HG03280 (cell line): Measurements from ENCODE around the gene PSIP1.
"Not testable (repeated sequence)": the region's sequence is repeated elsewhere in the genome, so short reads cannot be mapped to it uniquely, and the experiment has no call there.

Source experiments
- ATAC-seq: cut with Tn5 transposase; IDR thresholded peaks from one replicate; pipeline ENCODE4 v1.9.1; 2021; ENCODE audit warnings: mild to moderate bottlenecking, moderate library complexity; ENCODE audit not compliant: unreplicated experiment

The PSIP1 gene

DNA sequence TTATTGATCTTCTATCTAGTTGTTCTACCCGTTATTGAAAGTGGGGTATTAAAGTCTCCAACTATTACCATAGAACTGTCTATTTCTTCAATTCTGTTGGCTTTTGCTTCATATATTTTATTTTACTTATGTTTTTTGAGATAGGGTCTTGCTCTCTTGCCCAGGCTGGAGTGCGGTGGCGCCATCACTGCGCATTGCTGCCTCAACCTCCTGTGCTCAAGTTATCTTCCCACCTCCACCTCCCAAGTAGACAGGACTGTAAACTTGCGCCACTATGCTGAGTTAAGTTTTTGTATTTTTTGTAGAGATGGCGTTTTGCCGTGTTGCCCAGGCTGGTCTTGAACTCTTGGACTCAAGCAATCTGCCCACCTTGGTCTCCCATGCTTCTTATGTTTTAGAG is 71.9 kb downstream of the PSIP1 start:
- ATAC-seq = no peak

DNA sequence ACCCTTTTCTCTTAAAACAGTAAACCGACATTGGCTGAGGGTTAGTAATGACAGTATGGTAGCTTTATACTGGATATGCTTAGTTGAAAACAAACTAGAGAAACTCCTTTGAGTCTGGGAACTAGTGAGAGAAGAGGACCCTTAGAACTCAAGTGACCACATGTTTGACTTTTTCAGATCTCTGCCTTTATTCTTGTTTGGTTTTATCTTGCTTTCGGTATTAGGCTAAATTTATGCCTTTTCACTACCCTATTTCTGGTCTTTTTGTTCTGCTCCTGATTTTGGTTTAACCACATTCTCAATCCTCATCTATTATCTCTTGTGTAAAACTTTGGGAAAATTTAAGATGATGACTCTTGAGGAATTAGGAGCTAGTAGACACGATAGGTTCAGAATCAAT is 77.1 kb downstream of the PSIP1 start:
- ATAC-seq = peak; percentile 48

DNA sequence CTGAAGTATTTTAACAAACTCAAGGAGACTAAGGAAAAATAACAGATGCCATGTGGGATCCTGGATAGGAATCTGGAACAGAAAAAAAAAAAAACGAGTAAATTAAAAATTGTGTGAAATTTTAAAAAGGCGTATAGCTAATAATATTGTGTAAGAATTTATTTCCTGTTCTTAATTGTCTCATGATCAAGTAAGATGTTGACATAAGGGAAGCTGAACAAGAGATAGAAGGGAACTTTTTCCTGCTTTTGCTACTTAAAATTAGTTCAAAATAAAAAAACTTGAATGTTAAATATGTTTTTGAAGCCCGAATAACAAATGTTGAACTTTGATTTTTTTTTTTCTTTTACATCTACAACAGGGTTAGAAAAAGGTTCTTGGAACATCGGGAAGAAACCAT is 77.6 kb downstream of the PSIP1 start:
- ATAC-seq = no peak

DNA sequence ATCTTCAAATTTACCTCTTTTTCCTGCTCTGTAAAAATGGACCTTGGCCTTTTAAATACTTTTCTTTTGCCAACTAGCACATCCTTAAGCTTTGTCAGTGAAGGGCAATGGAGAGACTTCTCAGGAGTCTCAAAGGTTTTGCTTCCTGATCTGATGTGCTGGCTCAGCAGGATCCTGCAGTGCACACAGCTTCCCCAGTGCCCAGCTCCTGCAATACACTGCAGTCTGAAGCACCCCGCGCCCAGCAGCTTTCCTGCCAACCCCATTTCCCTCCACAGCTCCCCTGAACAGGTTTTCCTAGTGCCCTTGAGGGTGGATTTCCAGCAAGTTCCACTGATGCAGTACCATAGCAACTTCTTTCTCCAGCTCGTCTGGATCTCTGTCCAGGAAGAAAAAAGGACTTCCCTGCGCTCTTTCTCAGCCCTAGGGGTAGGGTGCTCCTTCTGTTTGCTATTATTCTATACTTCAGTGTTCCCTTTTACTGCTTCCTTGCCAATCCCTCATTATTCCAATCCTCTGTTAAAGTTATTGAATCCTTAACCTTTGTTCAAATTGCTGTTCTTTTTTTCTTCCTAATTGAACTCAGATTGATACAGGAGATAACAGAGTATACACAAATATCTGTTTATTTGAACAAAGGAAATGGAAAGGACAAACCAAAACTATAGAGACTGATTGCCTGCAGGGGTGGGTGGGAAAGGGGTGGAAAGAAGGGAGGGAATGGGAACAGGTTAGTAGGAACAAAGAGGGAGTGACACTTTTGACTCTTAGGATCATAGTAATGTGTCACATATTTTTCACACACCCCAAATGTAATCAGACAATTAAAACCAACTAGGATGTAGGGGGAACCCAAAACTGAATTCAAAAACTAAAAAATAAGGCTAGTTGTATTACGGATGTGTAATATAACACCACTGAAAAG is 79.6 kb downstream of the PSIP1 start:
- no peak for ATAC-seq

DNA sequence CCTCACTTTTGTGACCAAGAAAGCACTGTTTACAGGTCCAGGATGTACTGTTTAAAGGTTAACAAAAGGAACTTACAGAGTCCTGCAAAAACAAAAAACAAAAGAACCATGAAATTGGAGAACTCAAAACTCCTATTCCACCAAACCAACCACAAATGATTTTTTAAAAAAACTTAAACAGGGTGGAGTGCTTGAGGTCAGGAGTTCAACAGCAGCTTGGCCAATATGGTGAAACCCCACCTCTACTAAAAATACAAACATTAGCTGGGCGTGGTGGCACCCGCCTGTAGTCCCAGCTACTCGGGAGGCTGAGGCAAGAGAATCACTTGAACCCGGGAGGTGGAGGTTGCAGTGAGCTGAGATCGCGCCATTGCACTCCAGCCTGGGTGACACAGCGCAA is 83.1 kb downstream of the PSIP1 start:
- ATAC-seq = not testable (repeated sequence)

- peak; percentile 29 for ATAC-seq
Measured at GRCh38 chr9:15426019-15426418, 84.8 kb downstream of the PSIP1 start.

GRCh38 chr9:15423231-15423985 is 87.4 kb downstream of the PSIP1 start:
- ATAC-seq = no peak

GRCh38 chr9:15422372-15423230 is 88.2 kb downstream of the PSIP1 start, which contains the start of gene SNAPC3:
SNAPC3 (plus strand) TSS chr9:15422876; CDS start chr9:15422880, 4 bp downstream.
- ATAC-seq = peak; percentile 97

GRCh38 chr9:15421990-15422371 is 88.8 kb downstream of the PSIP1 start:
- no peak for ATAC-seq

GRCh38 chr9:15421532-15421931 is 89.2 kb downstream of the PSIP1 start:
- no peak for ATAC-seq

GRCh38 chr9:15420796-15421195 is 90.0 kb downstream of the PSIP1 start:
- no peak for ATAC-seq

DNA sequence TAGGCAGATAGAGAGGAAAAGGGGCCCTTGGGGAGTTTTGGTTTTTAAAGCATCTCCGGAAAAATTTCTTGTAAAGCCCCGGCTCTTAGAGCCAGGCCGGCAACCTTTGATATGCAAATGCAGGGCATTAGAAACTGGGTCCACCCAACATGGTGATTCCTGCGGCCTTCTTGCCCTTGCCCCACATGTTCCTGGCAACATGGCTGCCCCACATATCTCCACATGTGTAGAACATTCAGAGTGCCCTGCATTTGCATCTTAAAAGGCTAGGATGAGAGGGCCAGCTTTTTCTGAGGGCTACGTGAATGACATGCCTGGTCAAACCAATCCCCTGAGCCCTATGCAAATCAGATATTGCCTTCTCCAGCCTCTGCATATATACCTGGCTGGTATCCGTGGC is 93.1 kb downstream of the PSIP1 start:
- no peak for ATAC-seq

DNA sequence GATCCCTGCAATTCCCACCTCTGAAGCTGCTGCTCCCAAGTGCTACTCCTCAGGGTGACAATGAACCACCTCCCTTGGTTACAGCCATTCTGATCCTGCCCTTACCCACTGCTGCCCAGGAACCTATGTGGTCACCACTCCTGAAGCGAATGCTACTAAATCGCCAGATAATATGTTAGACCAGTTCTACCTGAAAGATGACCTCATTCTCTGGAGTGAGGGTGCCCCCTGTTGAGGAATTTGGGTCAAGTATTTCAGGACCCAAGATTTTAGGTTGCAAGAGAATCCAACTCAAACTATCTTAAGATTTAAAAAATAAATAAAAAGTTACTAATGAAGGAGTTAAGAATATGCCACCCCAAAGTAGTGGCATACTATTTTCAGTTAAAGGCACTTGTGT is 93.9 kb downstream of the PSIP1 start:
- ATAC-seq = peak; percentile 63
